Choroid plexus epithelial cell (primary cell): ENCODE results near the gene HS6ST3.

Source experiments
- DNase-seq: peaks from one replicate; pipeline ENCODE4 v3.0.0-alpha.2; 2010; ENCODE audit warnings: low read depth
- H3K4me3 ChIP-seq: 2 replicates; pipeline ENCODE4 v1.5.1; 2011; ENCODE audit warnings: low read depth, mild to moderate bottlenecking, control low read depth, low read length, moderate library complexity
- CTCF ChIP-seq: conservative IDR thresholded peaks from 2 replicates; pipeline ENCODE4 v1.5.1; 2011; ENCODE audit warnings: low read depth, mild to moderate bottlenecking, control low read depth, inconsistent platforms, low read length, moderate library complexity

HS6ST3 gene

DNA sequence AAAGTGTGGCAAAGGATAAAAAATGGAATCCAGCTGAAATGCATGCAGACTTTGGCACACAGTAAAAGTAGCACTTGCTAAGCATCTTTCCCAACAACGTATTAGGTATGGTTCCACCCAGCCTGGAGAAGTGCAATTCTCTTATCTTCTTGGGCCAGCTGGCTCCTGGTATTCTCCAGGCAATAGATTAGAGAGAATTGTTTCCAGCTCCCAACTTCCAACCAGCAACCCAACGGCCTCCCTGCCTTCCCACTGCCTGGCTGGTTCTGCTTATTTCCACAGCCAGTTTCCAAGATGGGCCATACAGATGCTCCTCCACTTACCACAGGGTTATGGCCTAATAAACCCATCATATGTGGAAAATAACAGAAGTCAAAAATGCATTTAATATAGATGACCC is 771.0 kb downstream of the HS6ST3 start:
- TF ChIP-seq CTCF, result no peak
- DNase-seq, result no peak
- no peak overlapping the region for H3K4me3 ChIP-seq

- TF ChIP-seq CTCF, result no peak
- H3K4me3 ChIP-seq, result no peak overlapping the region
- DNase-seq, result no peak
Observed at GRCh38 chr13:96862093-96862492, 772.2 kb downstream of the HS6ST3 start.

DNA sequence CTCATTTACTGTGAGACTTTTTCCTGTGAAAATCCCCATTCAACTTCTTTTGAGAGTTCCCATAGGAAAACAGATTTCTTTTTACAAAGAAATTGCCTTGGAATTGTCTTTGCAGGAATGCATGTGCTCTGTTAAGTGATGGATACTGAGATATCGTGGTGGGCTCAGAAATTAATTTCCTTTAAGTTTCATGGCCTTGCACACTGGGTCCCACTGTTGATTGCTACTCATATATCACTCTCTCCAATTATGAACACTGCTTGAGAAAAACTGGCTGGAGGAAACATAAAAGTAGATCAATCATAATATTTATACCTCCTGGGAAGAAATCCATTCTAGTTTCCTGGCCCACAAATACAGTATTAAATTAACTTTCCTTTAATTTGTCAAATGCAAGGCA is 773.1 kb downstream of the HS6ST3 start:
- no peak for DNase-seq
- TF ChIP-seq CTCF, result no peak
- no peak overlapping the region for H3K4me3 ChIP-seq

DNA sequence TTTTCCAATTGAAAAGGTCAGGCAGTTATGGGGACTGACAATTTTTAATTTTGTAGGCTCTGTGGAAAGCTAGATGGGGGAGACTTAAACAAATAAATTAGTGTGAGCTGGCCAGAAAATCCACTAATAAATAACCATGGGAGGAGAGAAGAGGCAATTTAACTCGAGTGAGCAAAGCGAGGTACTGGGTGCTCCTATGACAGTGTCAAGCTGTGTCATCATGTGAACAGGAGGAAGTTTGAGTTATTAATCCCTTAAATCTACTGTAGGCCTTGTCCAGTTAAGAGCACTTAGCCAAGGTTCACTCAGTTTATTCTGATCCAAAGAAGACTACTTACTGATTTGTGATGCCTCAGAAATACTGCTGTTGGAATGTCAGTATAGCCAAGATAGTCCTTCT is 781.6 kb downstream of the HS6ST3 start:
- no peak for DNase-seq
- no peak for TF ChIP-seq CTCF
- H3K4me3 ChIP-seq, result no peak overlapping the region

DNA sequence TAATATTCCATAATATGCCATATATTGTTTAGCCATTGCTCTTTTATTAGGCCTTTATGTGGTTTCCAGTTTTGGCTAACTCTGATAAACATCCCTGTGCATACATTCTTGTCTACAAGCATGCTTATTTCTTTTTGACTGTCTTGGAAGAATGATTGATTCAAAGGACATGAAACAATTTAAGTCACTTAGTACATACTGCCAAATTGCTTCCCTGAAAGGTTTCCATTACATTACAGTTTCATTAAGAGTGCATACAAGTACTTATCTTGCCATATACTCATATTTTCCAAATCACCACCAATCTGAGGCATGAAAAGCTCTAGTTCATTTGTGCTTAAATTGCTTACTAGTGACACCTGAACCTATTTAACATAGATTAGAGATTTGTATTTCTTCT is 790.5 kb downstream of the HS6ST3 start:
- DNase-seq, result no peak
- H3K4me3 ChIP-seq, result no peak overlapping the region
- TF ChIP-seq CTCF, result no peak
